GM08714 (cell line): ENCODE measurements around the gene PTPN11.
"Not testable (repeated sequence)": the region's sequence is repeated elsewhere in the genome, so short reads cannot be mapped to it uniquely, and the experiment has no call there.

ENCODE experiments used
- H3K4me3 ChIP-seq: fragments of 200-500 bp; sonication (Bioruptor generic); 2 replicates; pipeline ENCODE4 v1.5.1; 2014; ENCODE audit warnings: mild to moderate bottlenecking, low read length, inconsistent platforms
- ZNF274 ChIP-seq: IDR thresholded peaks from 2 replicates; pipeline ENCODE4 v1.6.1; 2012; ENCODE audit warnings: mild to moderate bottlenecking, low read depth, low read length

The PTPN11 gene

DNA sequence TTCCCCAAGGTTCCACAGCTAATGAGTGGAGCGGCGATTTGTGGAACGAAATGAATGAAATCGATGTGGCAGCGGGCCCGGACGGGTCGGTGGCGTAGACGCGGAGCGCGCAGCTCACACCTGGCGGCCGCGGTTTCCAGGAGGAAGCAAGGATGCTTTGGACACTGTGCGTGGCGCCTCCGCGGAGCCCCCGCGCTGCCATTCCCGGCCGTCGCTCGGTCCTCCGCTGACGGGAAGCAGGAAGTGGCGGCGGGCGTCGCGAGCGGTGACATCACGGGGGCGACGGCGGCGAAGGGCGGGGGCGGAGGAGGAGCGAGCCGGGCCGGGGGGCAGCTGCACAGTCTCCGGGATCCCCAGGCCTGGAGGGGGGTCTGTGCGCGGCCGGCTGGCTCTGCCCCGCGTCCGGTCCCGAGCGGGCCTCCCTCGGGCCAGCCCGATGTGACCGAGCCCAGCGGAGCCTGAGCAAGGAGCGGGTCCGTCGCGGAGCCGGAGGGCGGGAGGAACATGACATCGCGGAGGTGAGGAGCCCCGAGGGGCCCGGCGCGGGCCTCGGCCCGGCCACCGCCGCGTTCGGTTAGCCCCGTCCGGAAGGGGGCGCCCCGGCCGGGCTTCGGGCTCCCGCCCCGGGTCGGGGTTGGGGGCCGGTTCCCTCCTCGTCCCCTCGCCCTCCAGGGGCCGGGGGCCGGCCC lies at the start of gene PTPN11:
Gene PTPN11, plus strand, starts transcription at position 340 of the 689 bp plus-strand sequence. Its CDS starts 165 bp downstream, at position 505.
- H3K4me3 ChIP-seq = peak within 1 kb of the TSS; percentile 96
- TF ChIP-seq ZNF274 = no peak

DNA sequence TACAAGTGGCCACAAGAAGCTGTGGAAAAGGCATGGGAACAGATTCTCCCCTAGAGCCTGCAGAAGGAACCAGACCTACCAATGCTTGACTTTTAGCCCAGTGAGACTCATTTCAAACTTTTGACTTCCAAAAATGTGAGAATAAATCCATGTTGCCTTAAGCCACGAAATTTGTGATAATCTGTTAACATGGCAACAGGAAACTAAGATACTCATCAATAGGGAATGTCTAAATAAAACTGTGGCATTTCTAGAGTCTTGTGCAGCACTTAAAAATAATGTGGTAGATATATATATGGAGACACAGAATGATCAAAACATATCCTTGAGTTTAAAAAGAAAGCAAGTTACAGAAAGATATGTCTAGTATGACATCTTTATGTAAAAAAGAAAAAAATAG lies 48.5 kb upstream of the PTPN11 start:
- no peak for TF ChIP-seq ZNF274

DNA sequence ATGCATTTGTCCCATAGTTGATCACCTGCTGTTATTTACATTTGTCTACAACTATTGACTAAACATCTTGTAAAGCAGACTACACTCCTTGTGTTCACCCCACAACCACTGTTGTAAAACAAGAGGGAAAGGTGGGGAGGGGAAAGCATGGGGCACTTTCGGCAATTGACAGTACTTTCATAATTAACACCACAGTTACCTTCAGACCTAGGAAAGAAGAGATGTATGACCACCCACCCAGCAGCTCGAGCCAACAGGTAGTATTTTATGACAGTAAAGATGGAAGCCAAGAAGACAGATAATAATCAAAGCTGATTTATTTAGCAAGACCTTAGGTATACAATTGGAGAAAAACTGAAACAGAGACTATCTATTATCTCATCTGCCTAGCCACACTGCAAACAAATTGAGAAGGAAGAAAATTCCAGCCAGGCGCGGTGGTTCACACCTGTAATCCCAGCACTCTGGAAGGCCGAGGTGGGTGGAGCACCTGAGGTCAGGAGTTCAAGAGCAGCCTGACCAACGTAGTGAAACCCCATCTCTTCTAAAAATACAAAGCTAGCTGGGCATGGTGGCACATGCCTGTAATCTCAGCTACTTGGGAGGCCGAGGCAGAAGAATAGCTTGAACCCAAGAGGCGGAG lies 47.8 kb upstream of the PTPN11 start:
- TF ChIP-seq ZNF274 = no peak
- H3K4me3 ChIP-seq = no peak overlapping the region

More for the DNA sequence above, 48.5 kb upstream of the PTPN11 start:
- no peak overlapping the region for H3K4me3 ChIP-seq

DNA sequence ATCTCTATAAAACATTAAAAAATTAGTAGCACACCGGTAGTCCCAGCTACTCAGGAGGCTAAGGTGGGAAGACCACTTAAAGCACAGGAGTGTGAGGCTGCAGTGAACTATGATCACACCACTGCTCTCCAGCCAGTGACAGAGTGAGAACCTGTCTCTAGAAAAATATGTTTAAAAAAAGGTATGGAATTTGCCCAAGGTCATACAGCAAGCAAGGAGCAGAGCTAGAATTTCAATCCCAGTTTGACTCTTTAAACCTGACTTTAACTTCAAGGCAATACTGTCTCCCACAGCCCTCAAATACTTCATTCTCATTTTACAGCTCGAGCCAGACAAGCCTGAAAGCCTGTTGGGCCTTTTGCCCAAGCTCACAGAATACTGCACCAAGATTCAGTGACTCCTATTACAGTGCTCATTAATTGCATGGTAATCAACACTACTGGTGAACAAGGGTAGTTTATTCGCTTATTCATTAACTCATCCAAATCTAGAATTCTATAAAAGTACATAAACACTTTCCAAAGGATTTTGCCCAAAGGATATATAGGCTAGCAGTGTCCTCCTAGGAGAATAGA lies 44.5 kb upstream of the PTPN11 start:
- H3K4me3 ChIP-seq = no peak overlapping the region
- no peak for TF ChIP-seq ZNF274

DNA sequence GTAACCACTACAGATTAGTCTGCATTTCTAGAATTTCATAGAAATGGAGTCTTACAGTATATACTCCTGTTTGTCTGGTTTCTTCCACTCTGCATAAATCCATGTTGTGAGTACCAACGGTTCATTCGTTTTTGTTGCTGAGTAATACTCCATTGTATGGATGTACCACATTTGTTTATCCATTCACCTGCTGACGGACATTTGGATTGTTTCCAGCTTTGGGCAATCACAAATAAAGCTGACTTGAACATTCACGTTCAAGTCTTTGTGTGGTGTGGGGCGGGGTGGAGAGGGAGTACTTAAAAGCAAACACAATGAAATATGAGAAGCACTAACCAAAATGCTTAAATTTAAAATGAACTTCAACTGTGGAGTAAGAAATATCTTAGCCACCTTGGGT lies 43.6 kb upstream of the PTPN11 start:
- TF ChIP-seq ZNF274 = no peak
- H3K4me3 ChIP-seq = no peak overlapping the region

DNA sequence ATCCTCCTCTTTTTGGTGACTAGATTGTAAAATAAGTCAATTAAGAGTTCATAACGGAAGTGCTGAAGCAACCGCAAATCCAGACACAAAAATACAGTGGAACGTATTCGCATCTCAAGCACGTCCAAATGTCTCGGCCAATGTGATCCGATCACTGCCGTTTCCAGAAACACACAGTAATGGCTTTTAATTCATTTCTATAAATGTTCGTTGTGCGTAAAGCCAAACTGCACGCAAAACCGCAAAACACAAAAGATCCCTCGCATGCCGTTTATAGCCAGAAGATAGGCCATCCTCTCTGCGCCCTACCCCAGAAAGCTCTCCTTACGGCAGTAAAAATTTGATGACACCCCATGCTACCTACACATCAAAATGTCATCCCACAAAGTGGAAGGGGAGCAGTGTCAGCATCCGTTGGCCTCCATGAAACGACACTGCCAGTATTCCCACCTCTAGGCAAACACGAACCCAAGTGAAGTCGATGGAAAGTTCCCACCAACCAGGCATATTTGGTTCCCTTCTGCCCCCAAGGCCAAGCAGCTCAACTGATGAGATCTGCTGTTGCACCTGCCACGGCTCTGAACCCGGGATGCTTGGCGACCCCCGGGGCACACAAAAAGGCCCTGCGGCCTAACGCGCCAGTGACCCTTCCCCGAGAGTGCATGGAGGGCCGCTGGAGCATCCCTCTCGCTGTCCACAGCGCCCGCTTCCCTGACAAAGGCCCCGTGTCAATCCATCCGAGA lies 37.9 kb upstream of the PTPN11 start:
- TF ChIP-seq ZNF274 = no peak
- peak overlapping the region; percentile 76 for H3K4me3 ChIP-seq

DNA sequence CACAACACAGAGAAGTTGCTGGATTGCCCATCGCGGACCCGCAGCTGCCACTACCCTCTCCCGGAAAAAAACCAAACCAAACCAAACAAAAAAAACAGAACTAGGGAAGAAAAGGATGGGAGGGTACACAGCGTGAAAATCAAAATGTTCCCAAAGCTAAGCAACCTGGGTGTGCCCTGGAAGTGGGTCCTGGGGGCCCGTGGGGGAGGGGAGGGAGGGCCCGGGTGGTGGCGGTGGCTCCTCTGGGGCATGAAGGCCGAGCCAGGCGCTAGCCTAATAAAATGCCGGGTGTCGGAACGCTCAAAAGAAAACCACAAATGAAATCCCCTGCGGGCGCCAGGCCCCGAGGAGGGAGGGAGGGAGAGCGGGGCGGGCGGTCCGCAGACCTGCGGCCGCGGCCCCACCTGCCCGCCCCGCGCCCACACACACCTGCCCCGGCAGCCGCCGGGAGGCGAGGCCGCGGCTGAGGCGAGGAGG lies 37.3 kb upstream of the PTPN11 start:
- H3K4me3 ChIP-seq = peak overlapping the region; percentile 76
- no peak for TF ChIP-seq ZNF274

DNA sequence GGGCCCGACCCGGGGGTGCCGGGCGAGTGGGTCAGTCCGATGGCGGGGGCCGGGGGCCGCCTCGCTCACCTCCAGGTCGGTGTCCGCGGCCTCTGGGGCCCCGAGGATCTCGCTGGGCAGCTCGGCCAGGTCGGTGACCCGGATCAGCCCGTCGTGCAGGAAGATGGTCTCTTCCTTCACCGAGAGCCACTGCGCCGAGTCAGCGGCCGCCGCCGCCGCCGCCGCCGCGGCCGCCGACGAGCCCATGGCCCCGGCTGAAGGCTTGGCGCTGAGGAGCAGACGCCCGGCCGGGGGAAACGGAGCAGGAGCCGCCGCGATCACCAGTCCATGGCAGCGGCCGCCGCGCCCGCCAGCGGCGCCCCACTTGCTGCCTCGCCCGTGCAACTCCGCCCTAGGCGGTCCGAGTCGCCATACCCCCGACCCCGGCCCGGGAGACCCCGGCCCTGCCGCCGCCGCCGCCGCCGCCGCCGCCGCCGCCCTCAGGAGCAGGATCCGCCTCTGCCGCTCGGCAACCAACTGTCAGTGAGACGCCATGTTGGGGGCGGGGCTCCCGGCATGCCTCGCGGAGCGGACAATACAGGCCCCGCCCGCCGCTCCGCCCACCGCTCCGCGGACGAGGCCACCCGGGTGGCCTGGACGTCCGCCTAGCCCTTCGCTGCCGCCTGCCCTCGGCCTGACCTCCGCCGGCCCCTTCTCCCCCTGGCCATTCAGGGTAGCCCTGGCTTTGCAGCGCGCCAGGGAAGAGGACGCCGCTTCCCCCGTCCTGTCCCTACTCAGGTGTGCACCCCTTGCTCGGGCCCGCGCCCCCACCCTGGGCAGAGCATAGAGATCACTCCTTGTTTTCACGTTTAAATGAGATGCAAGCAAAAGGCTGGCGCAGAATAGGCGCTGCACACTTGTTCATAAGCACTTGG lies 36.6 kb upstream of the PTPN11 start, which contains the start of gene HECTD4:
Gene HECTD4, minus strand, starts transcription at position 549 of the 914 bp plus-strand sequence. Its CDS starts 303 bp downstream, at position 246.
- TF ChIP-seq ZNF274 = no peak
- peak within 1 kb of the TSS; percentile 76 for H3K4me3 ChIP-seq

DNA sequence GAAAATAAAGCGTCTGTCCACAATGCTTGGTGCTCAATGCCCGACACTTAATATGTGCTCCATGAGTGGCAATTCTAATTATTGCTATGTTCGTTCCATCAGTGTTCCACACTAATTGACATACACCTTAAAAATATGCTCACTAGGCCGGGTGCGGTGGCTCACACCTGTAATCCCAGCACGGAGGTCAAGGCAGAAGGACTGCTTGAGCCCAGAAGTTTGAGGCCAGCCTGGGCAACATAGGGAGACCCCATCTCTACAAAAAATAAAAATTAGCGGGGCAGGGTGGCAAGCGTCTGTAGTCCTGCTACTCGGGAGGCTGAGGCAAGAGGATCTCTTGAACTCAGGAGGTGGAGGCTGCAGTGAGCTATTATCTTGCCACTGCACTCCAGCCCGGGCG lies 35.9 kb upstream of the PTPN11 start:
- peak overlapping the region; percentile 76 for H3K4me3 ChIP-seq
- TF ChIP-seq ZNF274 = no peak

DNA sequence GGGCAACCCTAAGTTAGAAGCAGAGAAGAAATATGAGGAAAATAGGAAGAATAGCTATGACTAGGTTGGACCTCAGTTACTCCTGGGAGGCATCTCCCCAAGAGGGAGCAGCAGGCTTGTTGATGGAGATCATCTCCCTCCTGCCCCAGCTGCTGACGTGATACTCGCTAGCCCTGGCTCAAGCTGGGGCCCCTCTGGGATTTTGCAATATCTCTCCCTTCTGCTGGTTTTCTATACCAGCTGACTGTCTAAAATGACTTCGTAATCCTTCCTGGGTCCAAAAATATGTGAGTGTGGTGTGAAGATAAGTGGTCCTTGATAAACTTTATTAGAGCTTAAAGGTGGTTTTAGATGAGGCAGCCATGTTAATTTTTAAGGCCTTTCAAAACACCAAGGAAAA lies 32.0 kb upstream of the PTPN11 start:
- no peak overlapping the region for H3K4me3 ChIP-seq
- TF ChIP-seq ZNF274 = no peak

DNA sequence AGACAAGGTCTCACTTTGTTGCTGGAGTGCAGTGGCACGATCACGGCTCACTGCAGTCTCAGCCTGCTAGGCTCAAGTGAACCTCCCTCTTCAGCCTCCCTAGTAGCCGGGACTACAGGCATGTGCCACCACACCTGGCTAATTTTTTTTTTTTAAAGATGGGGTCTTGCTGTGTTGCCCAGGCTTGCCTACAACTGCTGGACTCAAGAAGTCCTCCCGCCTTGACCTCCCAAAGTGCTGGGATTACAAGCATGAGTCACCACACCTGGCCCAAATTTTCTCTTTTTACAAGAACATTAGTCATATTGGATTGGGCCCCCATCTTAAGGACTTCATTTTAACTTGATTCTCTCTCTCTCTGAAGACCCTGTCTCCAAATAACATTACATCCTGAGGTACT lies 29.5 kb upstream of the PTPN11 start:
- no peak overlapping the region for H3K4me3 ChIP-seq
- no peak for TF ChIP-seq ZNF274

DNA sequence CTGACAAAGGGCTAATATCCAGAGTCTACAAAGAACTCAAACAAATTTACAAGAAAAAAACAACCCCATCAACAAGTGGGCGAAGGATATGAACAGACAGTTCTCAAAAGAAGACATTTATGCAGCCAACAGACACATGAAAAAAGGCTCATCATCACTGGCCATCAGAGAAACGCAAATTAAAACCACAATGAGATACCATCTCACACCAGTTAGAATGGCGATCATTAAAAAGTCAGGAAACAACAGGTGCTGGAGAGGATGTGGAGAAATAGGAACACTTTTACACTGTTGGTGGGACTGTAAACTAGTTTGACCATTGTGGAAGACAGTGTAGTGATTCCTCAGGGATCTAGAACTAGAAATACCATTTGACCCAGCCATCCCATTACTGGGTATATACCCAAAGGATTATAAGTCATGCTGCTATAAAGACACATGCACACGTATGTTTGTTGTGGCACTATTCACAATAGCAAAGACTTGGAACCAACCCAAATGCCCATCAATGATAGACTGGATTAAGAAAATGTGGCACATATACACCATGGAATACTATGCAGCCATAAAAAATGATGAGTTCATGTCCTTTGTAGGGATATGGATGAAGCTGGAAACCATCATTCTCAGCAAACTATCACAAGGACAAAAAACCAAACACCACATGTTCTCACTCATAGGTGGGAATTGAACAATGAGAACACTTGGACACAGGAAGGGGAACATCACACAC lies 28.7 kb upstream of the PTPN11 start:
- H3K4me3 ChIP-seq = not testable (repeated sequence)

DNA sequence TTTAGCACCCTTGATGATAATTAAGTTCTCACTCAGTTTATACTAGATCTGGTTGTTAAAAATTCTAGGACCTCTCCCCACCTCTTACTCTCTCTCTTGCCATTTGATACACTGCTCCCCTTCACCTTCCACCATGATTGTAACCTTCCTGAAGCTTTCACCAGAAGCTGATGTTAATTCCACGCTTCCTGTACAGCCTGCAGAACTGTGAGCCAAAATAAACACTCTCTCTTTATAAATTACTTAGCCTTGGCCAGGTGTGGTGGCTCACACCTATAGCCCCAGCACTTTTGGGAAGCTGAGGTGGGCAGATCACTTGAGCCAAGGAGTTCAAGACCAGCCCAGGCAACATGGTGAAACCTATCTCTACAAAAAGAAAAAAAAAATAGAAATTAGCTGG lies 25.4 kb upstream of the PTPN11 start:
- no peak for TF ChIP-seq ZNF274

More for the DNA sequence above, 25.4 kb upstream of the PTPN11 start:
- H3K4me3 ChIP-seq = no peak overlapping the region
